HG03175 (cell line): Measurements from ENCODE around the gene THBS4.

ENCODE experiments used
- ATAC-seq: cut with Tn5 transposase; IDR thresholded peaks from one replicate; pipeline ENCODE4 v1.9.1; 2021; ENCODE audit warnings: mild to moderate bottlenecking, moderate library complexity; ENCODE audit not compliant: unreplicated experiment

The THBS4 gene

GRCh38 chr5:80034962-80035821 lies at the start of gene THBS4:
Gene THBS4 (plus strand): TSS chr5:80035348. CDS start chr5:80035538, 190 bp downstream.
- ATAC-seq = no peak

- ATAC-seq = no peak
These were observed 48.9 kb upstream of the THBS4 start for GRCh38 chr5:79986260-79986659.

GRCh38 chr5:79990205-79990597 lies 44.9 kb upstream of the THBS4 start:
- ATAC-seq = peak; percentile 49

GRCh38 chr5:79990598-79991507 lies 44.3 kb upstream of the THBS4 start, which contains the start of gene MTX3:
Gene MTX3 (minus strand): TSS chr5:79991262. CDS start chr5:79991238, 24 bp downstream.
- peak; percentile 90 for ATAC-seq

GRCh38 chr5:79992891-79993657 lies 42.1 kb upstream of the THBS4 start:
- no peak for ATAC-seq

GRCh38 chr5:79999722-80000121 lies 35.4 kb upstream of the THBS4 start:
- ATAC-seq = no peak

GRCh38 chr5:80002677-80003076 lies 32.5 kb upstream of the THBS4 start:
- ATAC-seq = no peak

- ATAC-seq = no peak
These were observed 26.0 kb upstream of the THBS4 start for GRCh38 chr5:80008995-80009765.

GRCh38 chr5:80010754-80011392 lies 24.3 kb upstream of the THBS4 start:
- no peak for ATAC-seq

- ATAC-seq = no peak
These were observed 10.1 kb upstream of the THBS4 start for GRCh38 chr5:80025069-80025468.

GRCh38 chr5:80026841-80027240 lies 8.3 kb upstream of the THBS4 start:
- ATAC-seq = no peak

- ATAC-seq = no peak
These were observed 4.0 kb upstream of the THBS4 start for GRCh38 chr5:80031109-80031508.

- ATAC-seq = no peak
These were observed 1.6 kb upstream of the THBS4 start for GRCh38 chr5:80033513-80033912.

- ATAC-seq = no peak
These were observed 589 bp upstream of the THBS4 start for GRCh38 chr5:80034559-80034958.

GRCh38 chr5:80035839-80036238 lies 691 bp downstream of the THBS4 start:
- ATAC-seq = no peak

- ATAC-seq = no peak
These were observed 1.5 kb downstream of the THBS4 start for GRCh38 chr5:80036615-80037014.

- no peak for ATAC-seq
These were observed 2.2 kb downstream of the THBS4 start for GRCh38 chr5:80037366-80037765.

- ATAC-seq = no peak
These were observed 4.5 kb downstream of the THBS4 start for GRCh38 chr5:80039650-80040049.

- ATAC-seq = no peak
These were observed 6.4 kb downstream of the THBS4 start for GRCh38 chr5:80041527-80041926.

GRCh38 chr5:80042330-80042729 lies 7.2 kb downstream of the THBS4 start:
- no peak for ATAC-seq
